GM12892 (cell line): ENCODE measurements around the gene ZNF546.

ENCODE experiments used
- DNase-seq: peaks from one replicate; pipeline ENCODE4 v3.0.0; 2011; ENCODE audit not compliant: insufficient read length
- FAIRE-seq: peaks from 2 replicates; lab custom pipeline; 2011; peaks lifted over from hg19 to GRCh38; lab: Jason Lieb, UNC
- POLR2A ChIP-seq: IDR thresholded peaks from 2 replicates; pipeline ENCODE4 v1.6.1; 2011; ENCODE audit warnings: low read depth, low read length, control low read depth
- POLR2AphosphoS5 ChIP-seq: IDR thresholded peaks from 2 replicates; pipeline ENCODE4 v1.6.1; 2011; ENCODE audit warnings: low read depth, low read length, control low read depth
- TAF1 ChIP-seq: IDR thresholded peaks from 2 replicates; pipeline ENCODE4 v1.6.1; 2011; ENCODE audit warnings: low read depth, mild to moderate bottlenecking, control low read depth, low read length, borderline replicate concordance

The ZNF546 gene

DNA sequence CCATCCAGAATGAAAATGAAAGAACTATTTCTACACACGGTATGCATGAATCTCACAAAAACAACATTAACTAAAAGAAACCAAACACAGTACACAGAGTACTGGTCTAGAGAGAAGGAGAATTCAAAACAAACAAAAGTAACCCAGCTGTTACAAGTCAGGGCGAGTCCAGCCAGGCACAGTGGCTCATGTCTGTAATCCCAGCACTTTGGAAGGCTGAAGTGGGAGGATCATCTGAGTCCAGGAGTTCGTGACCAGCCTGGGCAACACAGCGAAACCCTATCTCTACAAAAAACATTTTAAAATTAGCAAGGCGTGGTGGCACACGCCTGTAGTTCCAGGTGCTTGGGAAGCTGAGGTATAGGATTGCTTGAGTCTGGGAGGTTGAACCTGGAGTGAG, 27.6 kb upstream of the ZNF546 start:
- FAIRE-seq (no peak), DNase-seq (no peak)
- TF ChIP-seq TAF1 (no peak), POLR2AphosphoS5 (no peak), POLR2A (no peak)

GRCh38 chr19:39969681-39970424, 27.0 kb upstream of the ZNF546 start:
- no peak for TF ChIP-seq TAF1
- TF ChIP-seq POLR2A, result no peak
- TF ChIP-seq POLR2AphosphoS5, result no peak
- DNase-seq (no peak), FAIRE-seq (no peak)

- DNase-seq, result no peak
- FAIRE-seq, result no peak
- TF ChIP-seq POLR2AphosphoS5, result no peak
- TF ChIP-seq POLR2A, result no peak
- no peak for TF ChIP-seq TAF1
Measured at GRCh38 chr19:39970425-39970674, 26.5 kb upstream of the ZNF546 start.

GRCh38 chr19:39970675-39971379, 26.0 kb upstream of the ZNF546 start, which contains the start of gene PSMC4:
TSS of gene PSMC4 (plus strand) at chr19:39971165. CDS start at chr19:39971203, 38 bp downstream.
- FAIRE-seq, result peak; percentile 100

DNA sequence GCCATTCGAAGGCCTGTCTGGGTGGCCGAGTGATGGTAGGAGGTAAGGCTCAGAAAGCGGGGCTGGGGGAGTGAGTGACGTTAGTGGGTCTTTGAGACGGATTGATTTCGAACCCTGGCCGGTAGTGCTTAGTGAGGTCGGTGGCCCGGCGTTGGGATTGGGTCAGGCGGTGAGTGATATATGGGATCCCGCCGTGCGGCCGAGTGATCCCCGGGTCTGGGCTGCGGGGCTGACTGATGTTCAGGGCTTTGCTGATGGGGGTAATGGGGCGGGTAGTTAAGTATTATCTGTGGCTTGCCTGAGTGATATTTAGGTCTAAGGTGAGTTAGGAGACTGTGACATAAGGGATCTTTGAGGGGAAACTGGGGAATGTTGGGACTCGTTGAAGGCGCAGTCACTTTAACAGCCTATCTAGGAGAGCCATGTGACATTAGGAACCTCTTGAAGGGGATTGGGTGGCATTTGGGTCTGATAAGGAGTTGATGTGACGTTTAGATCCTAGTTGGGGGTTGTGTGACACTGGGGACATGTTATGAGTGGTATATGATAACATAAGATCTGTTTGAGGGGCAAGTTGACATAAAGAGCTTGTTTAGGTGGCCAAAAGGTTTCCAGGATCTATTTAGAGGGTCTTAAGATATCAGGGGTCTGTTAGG, 25.4 kb upstream of the ZNF546 start:
- no peak for FAIRE-seq
- DNase-seq, result no peak
- no peak for TF ChIP-seq TAF1
- TF ChIP-seq POLR2A, result no peak
- no peak for TF ChIP-seq POLR2AphosphoS5

More at GRCh38 chr19:39970675-39971379, 26.0 kb upstream of the ZNF546 start, which contains the start of gene PSMC4:
- DNase-seq, result peak; percentile 93
- TF ChIP-seq POLR2A (peak; percentile 85), POLR2AphosphoS5 (peak; percentile 89), TAF1 (no peak)

DNA sequence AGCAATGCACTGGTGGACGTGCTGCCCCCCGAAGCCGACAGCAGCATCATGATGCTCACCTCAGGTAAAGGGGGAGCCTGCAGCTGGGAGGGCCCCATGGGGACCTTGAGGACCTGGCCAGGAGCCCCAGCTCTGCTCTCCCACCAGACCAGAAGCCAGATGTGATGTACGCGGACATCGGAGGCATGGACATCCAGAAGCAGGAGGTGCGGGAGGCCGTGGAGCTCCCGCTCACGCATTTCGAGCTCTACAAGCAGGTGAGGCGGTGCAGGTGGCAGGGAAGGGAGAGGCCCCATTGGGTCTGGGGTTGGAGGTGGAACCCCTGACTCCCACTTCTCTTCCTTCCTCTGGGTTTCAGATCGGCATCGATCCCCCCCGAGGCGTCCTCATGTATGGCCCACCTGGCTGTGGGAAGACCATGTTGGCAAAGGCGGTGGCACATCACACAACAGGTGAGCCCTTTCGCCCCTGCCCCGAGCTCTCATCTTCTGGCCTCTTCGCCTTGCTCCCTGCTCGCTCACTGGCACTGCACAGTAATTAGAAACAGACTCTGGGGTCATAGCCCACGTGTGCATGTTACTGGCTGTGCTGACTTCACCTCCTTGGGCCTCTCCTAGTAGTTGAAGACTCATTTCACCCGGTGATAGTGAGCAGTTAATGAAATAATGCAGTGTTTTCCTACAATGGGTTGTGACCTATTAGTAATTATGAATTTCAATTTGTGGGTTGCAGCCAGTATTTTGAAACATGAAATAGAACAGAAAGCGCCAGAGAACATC, 22.3 kb upstream of the ZNF546 start:
- TF ChIP-seq POLR2A (no peak), POLR2AphosphoS5 (no peak), TAF1 (no peak)
- FAIRE-seq, result no peak
- no peak for DNase-seq

DNA sequence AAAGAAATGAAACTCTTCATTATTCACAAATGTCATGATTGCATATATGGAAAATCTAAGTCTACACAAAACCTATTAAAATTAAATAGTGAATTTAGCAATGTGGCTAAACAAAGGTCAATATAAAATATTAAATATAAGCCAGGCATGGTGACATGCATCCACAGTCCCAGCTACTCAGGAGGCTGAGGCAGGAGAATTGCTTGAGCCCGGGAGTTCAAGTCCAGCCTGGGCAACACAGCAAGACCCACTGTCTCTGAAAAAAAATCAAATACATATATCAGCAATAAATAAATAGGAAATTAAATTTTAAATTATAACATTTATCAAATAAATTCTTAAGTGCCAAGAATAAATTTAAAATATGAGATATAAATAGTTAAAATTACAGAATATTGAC, 14.0 kb upstream of the ZNF546 start:
- FAIRE-seq (no peak), DNase-seq (no peak)
- TF ChIP-seq TAF1 (no peak), POLR2AphosphoS5 (no peak), POLR2A (no peak)

DNA sequence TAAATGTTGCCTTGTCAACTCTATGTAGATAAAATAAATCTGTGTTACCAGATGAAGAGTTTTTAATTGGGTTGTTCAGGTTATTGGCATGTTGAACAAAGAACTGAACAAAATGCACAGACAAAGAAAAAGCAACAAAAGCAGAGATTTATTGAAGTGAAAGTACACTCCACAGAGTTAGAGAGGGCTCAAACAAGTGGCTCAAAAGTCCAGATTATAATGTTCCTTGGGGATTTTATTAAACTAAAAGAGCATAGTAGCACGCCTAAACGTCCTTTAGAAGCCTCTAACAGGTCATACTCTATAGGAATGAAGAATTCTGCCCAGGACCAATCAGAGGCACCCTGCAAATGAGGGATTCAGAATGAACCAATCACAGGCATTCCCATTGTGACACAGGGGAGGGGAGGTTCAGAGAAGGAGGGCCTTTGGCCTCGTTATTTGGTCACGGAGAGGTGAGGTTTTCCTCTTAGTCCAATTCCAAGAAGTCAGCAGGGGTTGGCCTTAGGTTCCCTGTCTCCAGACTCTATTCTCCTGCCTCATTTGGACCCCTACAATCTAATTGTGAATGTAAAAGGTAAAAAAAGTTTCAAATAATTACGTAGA, 13.1 kb upstream of the ZNF546 start:
- FAIRE-seq, result no peak
- TF ChIP-seq POLR2AphosphoS5 (no peak), TAF1 (no peak), POLR2A (no peak)
- no peak for DNase-seq

GRCh38 chr19:39986643-39987042, 10.2 kb upstream of the ZNF546 start:
- FAIRE-seq (no peak), DNase-seq (no peak)
- TF ChIP-seq POLR2AphosphoS5 (no peak), POLR2A (no peak), TAF1 (no peak)

DNA sequence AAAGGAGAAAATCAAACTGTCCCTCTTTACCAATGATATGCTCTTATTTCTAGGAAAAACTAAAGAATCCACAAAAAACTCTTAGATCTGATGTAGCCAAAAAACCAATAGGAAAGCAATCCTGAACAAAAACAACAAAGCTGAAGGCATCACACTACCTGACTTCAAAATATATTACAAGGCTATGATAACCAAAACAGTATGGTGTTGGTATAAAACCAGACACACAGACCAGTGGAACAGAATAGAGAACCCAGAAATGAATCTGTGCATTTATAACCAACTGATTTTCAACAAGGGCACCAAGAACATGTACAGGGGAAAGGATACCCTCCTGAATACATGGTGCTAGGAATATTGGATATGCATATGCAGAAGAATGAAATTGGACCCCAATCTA, 9.7 kb upstream of the ZNF546 start:
- FAIRE-seq (no peak), DNase-seq (no peak)
- no peak for TF ChIP-seq POLR2AphosphoS5

DNA sequence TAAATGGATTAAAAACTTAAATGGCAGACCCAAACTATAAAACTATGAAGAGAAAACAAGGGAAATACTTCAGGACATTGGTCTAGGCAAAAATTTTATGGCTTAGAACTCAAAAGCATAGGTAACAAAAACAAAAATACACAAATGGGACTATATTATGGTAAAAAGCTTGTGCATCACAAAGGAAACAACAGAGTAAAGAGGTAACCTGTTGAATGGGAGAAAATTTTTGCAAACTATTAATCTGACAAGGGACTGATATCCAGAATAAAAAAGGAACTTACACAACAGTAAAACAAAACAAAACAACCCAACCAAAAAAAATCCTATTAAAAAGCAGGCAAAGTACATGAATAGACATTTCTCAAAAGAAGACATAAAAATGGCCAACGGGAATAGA, 9.3 kb upstream of the ZNF546 start:
- DNase-seq, result no peak
- TF ChIP-seq POLR2AphosphoS5 (no peak), TAF1 (no peak), POLR2A (no peak)
- FAIRE-seq, result no peak
